Vagina (tissue), 2 donors: Measurements from ENCODE around the gene N4BP2. TPM values are rescaled to one million over a fixed set of nuclear protein-coding genes. Genes with fewer than 3 reads are reported as not detected.
A peak's percentile ranks its signal among the peaks of the same experiment; 100 is the strongest.

Source experiments
- DNase-seq, 2 donors: peaks; one replicate each; pipeline ENCODE4 v3.0.0-alpha.2; 2017; ENCODE audit errors: extremely low spot score in 2 of 2
- H3K27ac ChIP-seq: fragments of 200-600 bp; sonication (generic); one replicate; pipeline ENCODE4 v1.5.1; 2019
- H3K27me3 ChIP-seq: fragments of 200-600 bp; sonication (generic); one replicate; pipeline ENCODE4 v1.5.1; 2019
- H3K36me3 ChIP-seq, 2 donors: fragments of 200-600 bp; sonication (generic); one replicate each; pipeline ENCODE4 v1.5.1; 2017 to 2019
- H3K4me1 ChIP-seq: fragments of 200-600 bp; sonication (generic); one replicate; pipeline ENCODE4 v1.5.1; 2019
- H3K4me3 ChIP-seq, 2 donors: fragments of 200-600 bp; sonication (generic); 1 replicate in 1 of 2; 2 replicates in 1 of 2; pipeline ENCODE4 v1.5.1; 2016 to 2019
- H3K9me3 ChIP-seq: fragments of 200-600 bp; sonication (generic); one replicate; pipeline ENCODE4 v1.5.1; 2019
- POLR2A ChIP-seq, 2 donors: fragments of 450-650 bp; IDR thresholded peaks; one replicate each; pipeline ENCODE4 v1.6.1; 2017; ENCODE audit warnings: antibody characterized with exemption in 2 of 2, mild to moderate bottlenecking in 2 of 2, moderate library complexity in 2 of 2
- POLR2AphosphoS5 ChIP-seq, 2 donors: sonication (generic); formaldehyde crosslinking; IDR thresholded peaks; one replicate each; pipeline ENCODE4 v1.9.0; 2017; ENCODE audit warnings: antibody characterized with exemption in 2 of 2, mild to moderate bottlenecking in 2 of 2, low read depth in 1 of 2; ENCODE audit not compliant: insufficient read depth in 1 of 2
- intact Hi-C: fragments of 100-400 bp; cut with DNase I; formaldehyde crosslinking; loops from one replicate; pipeline ENCODE4 v1.15.1; 2023
- total RNA-seq: library from RNA; depleted of rRNA; stranded (reverse); fragments of >200 nt; gene quantifications from one replicate; pipeline ENCODE4 v1.2.3, GENCODE V29; 2016
- TF ChIP-seq, protein P1 (sequence below), 3 experiments: fragments of 450-650 bp in 2 of 3; fragments of 200-600 bp in 1 of 3; sonication (generic) in 1 of 3; IDR thresholded peaks; one replicate each; pipeline ENCODE4 v1.5.1; 2017 to 2019; ENCODE audit warnings: antibody characterized with exemption in 3 of 3, mild to moderate bottlenecking in 2 of 3, moderate library complexity in 2 of 3

The N4BP2 gene
- total RNA-seq, 1 donor from 2014 or later = 7.4 TPM

DNA sequence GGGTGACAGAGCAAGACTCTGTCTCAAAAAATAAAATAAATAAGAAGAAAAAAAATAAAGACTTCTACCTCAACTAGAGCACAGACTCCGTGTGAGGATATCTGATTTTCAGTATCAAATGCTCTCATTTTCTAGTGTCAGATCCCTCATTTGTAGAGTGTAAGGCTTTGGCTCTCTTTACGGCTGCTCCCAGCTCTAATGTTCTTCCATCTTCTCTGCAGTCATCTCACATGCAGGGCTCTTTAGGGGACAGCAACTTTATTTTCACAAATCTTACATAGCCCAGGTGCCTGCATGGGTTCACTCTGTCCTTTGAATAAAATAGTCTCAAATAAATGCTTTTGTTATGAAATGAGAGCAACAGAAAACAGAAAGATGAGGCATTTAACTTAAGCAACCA lies 120.9 kb downstream of the N4BP2 start:
- Histone ChIP-seq H3K27ac (no peak overlapping the region), H3K36me3 (no peaks in the 10 kb centered on the region), H3K27me3 (no peaks in the 10 kb centered on the region), H3K4me1 (no peaks in the 10 kb centered on the region), H3K9me3 (no peaks in the 10 kb centered on the region), H3K4me3 (no peak overlapping the region)
- DNase-seq = no peak
- intact Hi-C loops = no loop called here
- TF ChIP-seq POLR2AphosphoS5 (IDR thresholded peaks at IDR 0.05; ENCODE audit: insufficient read depth in 1 of 2, low read depth in 1 of 2) (no peak), POLR2A (IDR thresholded peaks at IDR 0.05) (no peak)
- TF ChIP-seq, protein P1, sequence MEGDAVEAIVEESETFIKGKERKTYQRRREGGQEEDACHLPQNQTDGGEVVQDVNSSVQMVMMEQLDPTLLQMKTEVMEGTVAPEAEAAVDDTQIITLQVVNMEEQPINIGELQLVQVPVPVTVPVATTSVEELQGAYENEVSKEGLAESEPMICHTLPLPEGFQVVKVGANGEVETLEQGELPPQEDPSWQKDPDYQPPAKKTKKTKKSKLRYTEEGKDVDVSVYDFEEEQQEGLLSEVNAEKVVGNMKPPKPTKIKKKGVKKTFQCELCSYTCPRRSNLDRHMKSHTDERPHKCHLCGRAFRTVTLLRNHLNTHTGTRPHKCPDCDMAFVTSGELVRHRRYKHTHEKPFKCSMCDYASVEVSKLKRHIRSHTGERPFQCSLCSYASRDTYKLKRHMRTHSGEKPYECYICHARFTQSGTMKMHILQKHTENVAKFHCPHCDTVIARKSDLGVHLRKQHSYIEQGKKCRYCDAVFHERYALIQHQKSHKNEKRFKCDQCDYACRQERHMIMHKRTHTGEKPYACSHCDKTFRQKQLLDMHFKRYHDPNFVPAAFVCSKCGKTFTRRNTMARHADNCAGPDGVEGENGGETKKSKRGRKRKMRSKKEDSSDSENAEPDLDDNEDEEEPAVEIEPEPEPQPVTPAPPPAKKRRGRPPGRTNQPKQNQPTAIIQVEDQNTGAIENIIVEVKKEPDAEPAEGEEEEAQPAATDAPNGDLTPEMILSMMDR (IDR thresholded peaks at IDR 0.05) = no peak

DNA sequence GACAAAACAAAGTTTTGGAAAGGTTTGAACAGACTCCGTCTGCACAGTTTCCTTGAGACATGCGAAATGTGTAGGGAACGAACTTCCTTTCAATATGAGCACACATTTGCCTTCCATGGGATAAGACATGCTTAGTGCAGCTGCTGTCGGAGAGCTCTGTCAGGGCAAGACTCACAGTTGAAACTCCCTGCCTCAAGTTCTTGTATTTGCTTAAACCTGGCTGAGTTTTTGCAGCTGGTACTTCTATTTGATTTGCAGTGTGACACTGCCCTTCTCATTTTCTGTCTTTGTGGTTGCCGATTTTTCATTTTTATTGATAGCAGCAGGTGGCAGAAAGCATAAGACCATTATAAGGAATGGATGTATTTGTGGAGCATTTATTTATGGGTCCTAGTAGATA lies 122.0 kb downstream of the N4BP2 start:
- intact Hi-C loops = no loop called here
- DNase-seq = no peak
- Histone ChIP-seq H3K4me1 (no peaks in the 10 kb centered on the region), H3K27ac (no peak overlapping the region), H3K4me3 (no peak overlapping the region), H3K36me3 (no peaks in the 10 kb centered on the region), H3K27me3 (no peaks in the 10 kb centered on the region), H3K9me3 (no peaks in the 10 kb centered on the region)
- TF ChIP-seq, protein P1 (IDR thresholded peaks at IDR 0.05) = no peak
- no peak for TF ChIP-seq POLR2AphosphoS5 (IDR thresholded peaks at IDR 0.05; ENCODE audit: insufficient read depth in 1 of 2, low read depth in 1 of 2)
- no peak for TF ChIP-seq POLR2A (IDR thresholded peaks at IDR 0.05)

DNA sequence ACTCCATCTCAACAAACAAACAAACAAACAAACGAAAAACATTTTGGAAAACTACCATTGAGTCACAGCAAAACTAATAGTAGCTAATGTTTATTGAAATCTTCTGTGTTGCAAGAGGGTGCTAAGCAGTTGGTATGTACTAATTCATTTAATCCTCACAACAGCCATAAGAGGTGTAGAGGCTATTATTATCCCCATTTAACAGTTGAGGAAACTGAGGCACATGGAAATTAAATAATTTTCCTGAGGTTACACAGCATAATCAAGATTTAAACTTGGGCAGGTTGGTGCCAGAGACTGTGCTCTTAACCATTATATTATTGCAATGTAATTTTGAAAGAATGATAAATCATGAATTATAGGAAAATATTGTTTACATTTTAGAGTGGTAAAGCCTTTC lies 122.7 kb downstream of the N4BP2 start:
- Histone ChIP-seq H3K27me3 (no peaks in the 10 kb centered on the region), H3K9me3 (no peaks in the 10 kb centered on the region), H3K4me1 (no peaks in the 10 kb centered on the region), H3K4me3 (no peak overlapping the region), H3K27ac (no peak overlapping the region), H3K36me3 (no peaks in the 10 kb centered on the region)
- intact Hi-C loops = no loop called here
- no peak for DNase-seq
- TF ChIP-seq POLR2A (IDR thresholded peaks at IDR 0.05) (no peak), POLR2AphosphoS5 (IDR thresholded peaks at IDR 0.05; ENCODE audit: insufficient read depth in 1 of 2, low read depth in 1 of 2) (no peak)
- TF ChIP-seq, protein P1 (IDR thresholded peaks at IDR 0.05) = no peak

DNA sequence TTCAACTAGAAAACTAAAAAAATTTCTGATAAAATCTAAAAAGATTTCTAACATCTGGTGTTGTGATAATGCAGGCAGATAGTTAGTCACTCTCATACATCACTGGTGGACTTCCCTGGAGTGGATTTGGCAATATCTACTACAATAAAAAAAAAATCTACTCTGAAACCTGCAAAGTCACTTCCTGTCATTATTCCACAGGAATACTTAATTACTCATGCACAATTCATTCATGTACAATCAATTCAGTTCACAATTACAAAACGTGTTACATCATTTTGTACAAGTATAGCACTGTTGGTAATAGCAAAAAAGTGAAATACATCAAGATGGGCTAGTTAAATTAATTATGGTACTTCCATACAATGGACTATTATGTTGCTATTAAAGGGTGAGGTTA lies 123.7 kb downstream of the N4BP2 start:
- Histone ChIP-seq H3K9me3 (no peaks in the 10 kb centered on the region), H3K4me3 (no peak overlapping the region), H3K27ac (no peak overlapping the region), H3K4me1 (no peaks in the 10 kb centered on the region), H3K27me3 (no peaks in the 10 kb centered on the region), H3K36me3 (no peaks in the 10 kb centered on the region)
- intact Hi-C loops = no loop called here
- no peak for DNase-seq
- peak in 1 of 2 donors; percentile 44 for TF ChIP-seq POLR2AphosphoS5 (IDR thresholded peaks at IDR 0.05; ENCODE audit: insufficient read depth in 1 of 2, low read depth in 1 of 2)
- TF ChIP-seq, protein P1 (IDR thresholded peaks at IDR 0.05) = no peak

DNA sequence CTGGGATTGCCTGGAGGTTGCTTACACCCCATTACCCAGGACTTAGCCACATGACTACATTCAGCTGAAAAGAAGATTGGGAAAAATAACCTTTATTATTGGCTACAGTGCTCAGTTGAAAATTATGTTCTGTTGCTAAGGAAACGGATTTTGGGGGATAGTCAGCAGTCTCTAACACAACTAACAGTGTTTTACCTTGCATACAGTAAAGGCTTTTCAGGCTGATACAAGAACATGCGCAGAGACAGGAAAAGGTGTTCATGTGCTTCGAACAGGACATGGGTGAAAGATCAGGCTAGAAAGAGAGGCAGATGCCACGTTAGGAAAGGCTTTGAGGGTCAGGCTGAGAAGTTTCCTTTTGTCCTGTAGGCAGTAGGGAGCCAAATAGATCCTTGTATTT lies 125.4 kb downstream of the N4BP2 start:
- no peak overlapping the region for H3K27ac ChIP-seq
- H3K27me3 ChIP-seq = no peaks in the 10 kb centered on the region
- intact Hi-C loops = no loop called here
- TF ChIP-seq, protein P1 (IDR thresholded peaks at IDR 0.05) = no peak
- TF ChIP-seq POLR2AphosphoS5 (IDR thresholded peaks at IDR 0.05; ENCODE audit: insufficient read depth in 1 of 2, low read depth in 1 of 2) (no peak), POLR2A (IDR thresholded peaks at IDR 0.05) (no peak)
- no peaks in the 10 kb centered on the region for H3K9me3 ChIP-seq
- H3K4me3 ChIP-seq = no peak overlapping the region
- H3K36me3 ChIP-seq = no peaks in the 10 kb centered on the region
- no peak for DNase-seq
- H3K4me1 ChIP-seq = no peaks in the 10 kb centered on the region
